GM12878 (cell line): Measurements from ENCODE around the gene HOXB1. TPM values are rescaled to one million over a fixed set of nuclear protein-coding genes. Genes with fewer than 3 reads are reported as not detected.

ENCODE experiments used
- ATAC-seq: fragments of 200-7000 bp; cut with Tn5 transposase; 3 replicates; pipeline ENCODE4 v1.9.1; 2020; ENCODE audit warnings: mild to moderate bottlenecking, moderate library complexity
- BruUV-seq: library from RNA; stranded (reverse); fragments of 400-500 nt; replicated peaks from 2 replicates; lab custom pipeline; 2021; lab: Mats Ljungman, UMichigan
- CTCF ChIA-PET: fragments of 300-600 bp; sonication (Branson Sonifier 250); formaldehyde crosslinking; extraction: SDS; loops from one replicate; lab custom pipeline; 2021; ENCODE audit warnings: inconsistent platforms; lab: Yijun Ruan, JAX
- POLR2A ChIA-PET: fragments of 350-600 bp; formaldehyde crosslinking; extraction: SDS; loops from one replicate; lab custom pipeline; 2021; ENCODE audit warnings: inconsistent platforms; lab: Charles Lee
- RAD21 ChIA-PET: fragments of 300-600 bp; sonication (Branson Sonifier 250); formaldehyde crosslinking; loops from one replicate; lab custom pipeline; 2023; ENCODE audit warnings: antibody characterized with exemption; ENCODE audit not compliant: unreplicated experiment; lab: Charles Lee
- SMC1A ChIA-PET: fragments of 300-600 bp; sonication (Branson Sonifier 250); formaldehyde crosslinking; loops from one replicate; lab custom pipeline; 2023; ENCODE audit not compliant: unreplicated experiment, uncharacterized antibody; lab: Charles Lee
- DNase-seq: peaks from one replicate; pipeline ENCODE4 v3.0.0-alpha.2; 2011; ENCODE audit warnings: low read depth, low spot score
- FAIRE-seq: peaks from 3 replicates; lab custom pipeline; 2011; peaks lifted over from hg19 to GRCh38; lab: Jason Lieb, UNC
- H2AFZ ChIP-seq: 2 replicates; pipeline ENCODE4 v1.6.0; 2011; ENCODE audit warnings: low read depth, low read length, control low read depth; ENCODE audit not compliant: control insufficient read depth
- H3K27ac ChIP-seq: 2 replicates; pipeline ENCODE4 v1.5.1; 2011; ENCODE audit warnings: control low read depth; ENCODE audit not compliant: control insufficient read depth, insufficient read depth
- H3K27me3 ChIP-seq, 2 experiments: replicated peaks in 1 of 2; 2 replicates each; pipeline versions ENCODE4 v1.6.0 to v1.6.1; 2011; ENCODE audit warnings: low read length in 1 of 2; ENCODE audit not compliant: control insufficient read depth in 2 of 2, insufficient read depth in 2 of 2
- H3K36me3 ChIP-seq, 2 experiments: 2 replicates each; pipeline ENCODE4 v1.5.1; 2011; ENCODE audit warnings: low read length in 1 of 2; ENCODE audit not compliant: control insufficient read depth in 2 of 2, insufficient read depth in 2 of 2
- H3K4me1 ChIP-seq: 2 replicates; pipeline ENCODE4 v1.6.1; 2011; ENCODE audit warnings: mild to moderate bottlenecking, low read length, moderate library complexity, mixed read lengths; ENCODE audit not compliant: control insufficient read depth, insufficient read depth
- H3K4me2 ChIP-seq: 2 replicates; pipeline ENCODE4 v1.6.0; 2011; ENCODE audit warnings: control low read depth; ENCODE audit not compliant: control insufficient read depth, insufficient read depth
- H3K4me3 ChIP-seq: fragments of 200-600 bp; sonication (generic); 2 replicates; pipeline ENCODE4 v1.5.1; 2016
- H3K79me2 ChIP-seq: 2 replicates; pipeline ENCODE4 v1.6.0; 2011; ENCODE audit warnings: low read length; ENCODE audit not compliant: control insufficient read depth, insufficient read depth
- H3K9ac ChIP-seq: 2 replicates; pipeline ENCODE4 v1.8.0; 2011; ENCODE audit warnings: low read length, control low read depth, mixed read lengths; ENCODE audit not compliant: control insufficient read depth, insufficient read depth
- H3K9me3 ChIP-seq: replicated peaks from 3 replicates; pipeline ENCODE4 v1.5.1; 2011; ENCODE audit warnings: mild to moderate bottlenecking, low read length; ENCODE audit not compliant: control insufficient read depth, insufficient read depth
- H4K20me1 ChIP-seq: 2 replicates; pipeline ENCODE4 v1.6.0; 2011; ENCODE audit not compliant: control insufficient read depth, insufficient read depth
- ATF2 ChIP-seq: IDR thresholded peaks from 2 replicates; pipeline ENCODE4 v1.6.1; 2012; ENCODE audit warnings: low read length, inconsistent platforms
- CEBPB ChIP-seq, 2 experiments: fragments of 150-350 bp in 1 of 2; IDR thresholded peaks; 2 replicates each; pipeline ENCODE4 v1.6.1; 2012 to 2014; ENCODE audit warnings: low read depth in 2 of 2, low read length in 2 of 2, borderline replicate concordance in 1 of 2, inconsistent platforms in 1 of 2
- CHD4 ChIP-seq: fragments of 200-600 bp; sonication (generic); IDR thresholded peaks from 2 replicates; pipeline ENCODE4 v1.6.1; 2016; ENCODE audit warnings: mild to moderate bottlenecking
- CREB1 ChIP-seq: IDR thresholded peaks from 2 replicates; pipeline ENCODE4 v1.6.1; 2012; ENCODE audit warnings: low read depth, mild to moderate bottlenecking, inconsistent platforms
- E2F4 ChIP-seq: IDR thresholded peaks from 2 replicates; pipeline ENCODE4 v1.6.1; 2012; ENCODE audit warnings: low read depth, low read length, improper control_type of control experiment
- EZH2 ChIP-seq: IDR thresholded peaks from 2 replicates; pipeline ENCODE4 v1.6.1; 2012; ENCODE audit warnings: low read depth, mild to moderate bottlenecking, control low read depth, inconsistent platforms, low read length, borderline replicate concordance; ENCODE audit not compliant: control insufficient read depth
- MAX ChIP-seq: IDR thresholded peaks from 2 replicates; pipeline ENCODE4 v1.6.1; 2012; ENCODE audit warnings: low read depth, low read length, improper control_type of control experiment
- NKRF ChIP-seq: fragments of 450-650 bp; conservative IDR thresholded peaks from 2 replicates; pipeline ENCODE4 v1.6.1; 2017; ENCODE audit warnings: mild to moderate bottlenecking, moderate library complexity
- PRDM15 ChIP-seq: fragments of 450-650 bp; formaldehyde crosslinking; IDR thresholded peaks from 2 replicates; pipeline ENCODE4 v1.4.0; 2020; ENCODE audit warnings: mild to moderate bottlenecking, moderate library complexity
- RFX5 ChIP-seq: IDR thresholded peaks from 2 replicates; pipeline ENCODE4 v1.6.1; 2011; ENCODE audit warnings: low read depth, low read length, improper control_type of control experiment
- STAT1 ChIP-seq: fragments of 450-650 bp; conservative IDR thresholded peaks from 2 replicates; pipeline ENCODE4 v1.6.1; 2014; ENCODE audit warnings: antibody characterized with exemption, mild to moderate bottlenecking
- TCF12 ChIP-seq: IDR thresholded peaks from 2 replicates; pipeline ENCODE4 v1.6.1; 2011; ENCODE audit warnings: low read depth, mild to moderate bottlenecking, low read length
- ZNF622 ChIP-seq: fragments of 450-650 bp; IDR thresholded peaks from 2 replicates; pipeline ENCODE4 v1.6.1; 2017; ENCODE audit warnings: mild to moderate bottlenecking, inconsistent platforms
- WGBS: methylation state at CpG from one replicate; pipeline ENCODE4 v1.1.6; 2016; ENCODE audit warnings: low lambda C conversion rate; ENCODE audit not compliant: insufficient replicate concordance, insufficient coverage; ENCODE audit errors: missing lambda C conversion rate; 5-methylcytosine and 5-hydroxymethylcytosine counted together
- in situ Hi-C: fragments of 300-500 bp; cut with MboI; formaldehyde crosslinking; loops from 9 replicates; pipeline ENCODE4 v1.14.3; 2018; ENCODE audit warnings: mixed read lengths
- intact Hi-C: fragments of 100-400 bp; cut with micrococcal nuclease; formaldehyde crosslinking; loops from one replicate; pipeline ENCODE4 v1.14.2; 2022; ENCODE audit not compliant: unreplicated experiment
- polyA plus RNA-seq, 11 experiments: library from polyadenylated mRNA; depleted of rRNA in 4 of 11; unstranded in 6 of 11; stranded (reverse) in 5 of 11; fragments of >200 nt; fragmentation: Nextera tagmentation in 4 of 11; fragmentation: Illumina TruSeq in 1 of 11; extraction: Ambion mirVana in 4 of 11; extraction: Trizol in 1 of 11; gene quantifications; 1 replicate in 1 of 11; 2 replicates in 10 of 11; pipeline versions ENCODE4 v1.2.1 to v1.2.3, GENCODE V29; 2011 to 2016; ENCODE audit warnings: inconsistent platforms in 2 of 11, missing spikeins in 2 of 11, low read depth in 1 of 11
- total RNA-seq, 4 experiments: library from RNA; depleted of rRNA in 3 of 4; stranded (reverse); fragments of >200 nt in 3 of 4; fragmentation: Illumina TruSeq in 1 of 4; extraction: Trizol in 1 of 4; gene quantifications; 2 replicates each; pipeline versions ENCODE4 v1.2.1 to v1.2.3, GENCODE V29; 2013 to 2021

The HOXB1 gene
- total and polyA plus RNA-seq, 10 of the 15 experiments (the other 5 are each of a cell fraction or from before 2014, with no cell fraction given), result not detected

GRCh38 chr17:48559840-48560817 lies 29.3 kb upstream of the HOXB1 start:
- ATAC-seq (no peak), FAIRE-seq (no peak), DNase-seq (no peak)
- no TSS peak for BruUV-seq
- intact Hi-C loops (no loop called here), in situ Hi-C loops (no loop called here)
- H3K9me3 ChIP-seq, result no peaks in the 10 kb centered on the region
- H2AFZ ChIP-seq, result no peak overlapping the region
- no peak overlapping the region for H3K9ac ChIP-seq
- no peaks in the 10 kb centered on the region for H3K27me3 ChIP-seq
- no peaks in the 10 kb centered on the region for H3K79me2 ChIP-seq
- H3K4me1 ChIP-seq, result no peaks in the 10 kb centered on the region
- TF ChIP-seq ATF2, result no peak
- no peak for TF ChIP-seq CEBPB (IDR thresholded peaks at IDR 0.05; ENCODE audit: borderline replicate concordance in 1 of 2, low read depth in 2 of 2, low read length in 2 of 2)
- no peak for TF ChIP-seq CHD4
- no peak for TF ChIP-seq ZNF622
- TF ChIP-seq PRDM15, result no peak
- TF ChIP-seq MAX, result no peak
- no peak for TF ChIP-seq CREB1
- no peak for TF ChIP-seq STAT1
- no peak for TF ChIP-seq RFX5
- no peak for TF ChIP-seq E2F4
- no peak for TF ChIP-seq TCF12
- no peak for TF ChIP-seq EZH2
- TF ChIP-seq NKRF, result no peak
- ChIA-PET CTCF (interaction anchor here (0.8 to 1.8 kb wide), 3 partner anchors 49 to 227 kb away, joined by 3 to 6 read pairs (median 3); no protein-coding TSS in a partner anchor), SMC1A (interaction anchor here (1.2 to 3.3 kb wide), 2 partner anchors 23 to 49 kb away, joined by 4 to 11 read pairs; no protein-coding TSS in a partner anchor), POLR2A (interaction anchor here (0.6 to 1.4 kb wide), 2 partner anchors 32 to 42 kb away, joined by 3 read pairs; no protein-coding TSS in a partner anchor), RAD21 (no interaction called here)
- no peak overlapping the region for H3K27ac ChIP-seq
- WGBS, result 60% methylated on average over 13 of the region's 14 CpGs
- no peaks in the 10 kb centered on the region; a peak in 1 of 4 replicates for H3K36me3 ChIP-seq
- no peaks in the 10 kb centered on the region for H4K20me1 ChIP-seq
- H3K4me3 ChIP-seq, result no peak overlapping the region
- no peak overlapping the region for H3K4me2 ChIP-seq
